ENCODE measurements around the gene CSTA. TPM values are rescaled to one million over a fixed set of nuclear protein-coding genes. Genes with fewer than 3 reads are reported as not detected.

Gene CSTA
- total and polyA plus RNA-seq, 2 experiments from 2014 or later = 0.28 TPM; not detected in 1

DNA sequence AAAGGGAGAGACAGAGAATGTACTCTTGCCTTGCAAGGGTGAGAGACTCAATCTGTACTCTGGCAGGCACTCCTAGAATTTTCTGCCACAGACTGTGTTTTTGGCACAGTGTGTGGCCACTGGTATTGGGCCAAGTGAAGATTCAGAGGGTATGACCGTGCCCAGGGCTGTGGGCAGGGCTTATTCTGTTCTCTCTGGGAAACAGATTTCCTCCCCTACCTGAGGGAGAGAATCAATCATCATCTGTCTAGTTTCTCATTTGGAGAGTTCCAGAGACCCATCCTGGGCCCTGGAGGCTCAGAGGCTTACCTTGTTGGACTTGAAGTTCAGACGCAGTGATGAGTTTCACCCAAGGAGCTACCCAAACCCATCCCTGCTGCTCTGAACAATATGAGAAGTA is 28.2 kb downstream of the CSTA start:
- no peak for DNase-seq (ENCODE audit: low spot score)
- Histone ChIP-seq H3K36me3 (replicated peaks; ENCODE audit: insufficient read depth, low read depth) (no peaks in the 10 kb centered on the region), H4K20me1 (ENCODE audit: insufficient read depth, poor library complexity, severe bottlenecking) (no peaks in the 10 kb centered on the region), H3K27me3 (no peaks in the 10 kb centered on the region), H3K4me2 (no peak overlapping the region), H3K4me1 (ENCODE audit: insufficient read depth) (no peaks in the 10 kb centered on the region), H3K9me3 (ENCODE audit: low read depth) (no peaks in the 10 kb centered on the region), H2AFZ (no peak overlapping the region), H3K4me3 (no peak overlapping the region), H3K27ac (no peak overlapping the region), H3K79me2 (no peaks in the 10 kb centered on the region), H3K9me2 (replicated peaks; ENCODE audit: insufficient read depth) (no peaks in the 10 kb centered on the region)
- WGBS (ENCODE audit: low lambda C conversion rate, missing lambda C conversion rate) = 67% methylated on average over 2 of the region's 2 CpGs
- TF ChIP-seq, protein P1, sequence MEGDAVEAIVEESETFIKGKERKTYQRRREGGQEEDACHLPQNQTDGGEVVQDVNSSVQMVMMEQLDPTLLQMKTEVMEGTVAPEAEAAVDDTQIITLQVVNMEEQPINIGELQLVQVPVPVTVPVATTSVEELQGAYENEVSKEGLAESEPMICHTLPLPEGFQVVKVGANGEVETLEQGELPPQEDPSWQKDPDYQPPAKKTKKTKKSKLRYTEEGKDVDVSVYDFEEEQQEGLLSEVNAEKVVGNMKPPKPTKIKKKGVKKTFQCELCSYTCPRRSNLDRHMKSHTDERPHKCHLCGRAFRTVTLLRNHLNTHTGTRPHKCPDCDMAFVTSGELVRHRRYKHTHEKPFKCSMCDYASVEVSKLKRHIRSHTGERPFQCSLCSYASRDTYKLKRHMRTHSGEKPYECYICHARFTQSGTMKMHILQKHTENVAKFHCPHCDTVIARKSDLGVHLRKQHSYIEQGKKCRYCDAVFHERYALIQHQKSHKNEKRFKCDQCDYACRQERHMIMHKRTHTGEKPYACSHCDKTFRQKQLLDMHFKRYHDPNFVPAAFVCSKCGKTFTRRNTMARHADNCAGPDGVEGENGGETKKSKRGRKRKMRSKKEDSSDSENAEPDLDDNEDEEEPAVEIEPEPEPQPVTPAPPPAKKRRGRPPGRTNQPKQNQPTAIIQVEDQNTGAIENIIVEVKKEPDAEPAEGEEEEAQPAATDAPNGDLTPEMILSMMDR (IDR thresholded peaks at IDR 0.05; ENCODE audit: poor library complexity) = no peak
- TF ChIP-seq EZH2phosphoT487 (IDR thresholded peaks at IDR 0.05; ENCODE audit: low read depth, severe bottlenecking, unreplicated experiment) (no peak), EZH2 (IDR thresholded peaks at IDR 0.05; ENCODE audit: borderline replicate concordance) (no peak)

DNA sequence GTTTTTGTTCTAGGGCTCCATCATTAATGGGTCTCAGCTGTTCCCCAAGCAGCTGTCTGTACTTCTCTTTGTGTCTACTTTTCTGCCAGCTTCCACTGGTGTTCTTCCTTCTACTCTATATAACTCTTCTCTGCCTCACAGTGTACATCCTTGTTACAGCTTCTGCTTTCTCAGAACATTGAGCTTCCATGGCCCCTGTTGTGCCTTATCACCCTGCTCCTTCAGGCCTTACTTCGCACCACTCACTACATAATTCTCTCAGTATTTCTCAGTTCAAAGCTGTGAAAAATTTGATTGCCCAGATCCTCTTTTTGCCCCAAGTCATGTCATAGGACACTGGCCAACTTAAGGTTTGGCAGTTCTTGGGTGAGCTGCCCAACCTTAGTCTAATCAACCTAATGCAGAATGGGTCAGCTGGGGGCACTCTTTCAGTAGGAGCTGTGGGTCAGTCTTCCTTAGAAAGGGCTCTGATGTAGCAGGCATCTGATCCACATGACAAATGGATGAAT is 28.9 kb downstream of the CSTA start:
- DNase-seq (ENCODE audit: low spot score) = no peak
- no peaks in the 10 kb centered on the region for H3K36me3 ChIP-seq (replicated peaks; ENCODE audit: insufficient read depth, low read depth)
- no peak overlapping the region for H3K27ac ChIP-seq
- no peak overlapping the region for H2AFZ ChIP-seq
- no peaks in the 10 kb centered on the region for H3K9me2 ChIP-seq (replicated peaks; ENCODE audit: insufficient read depth)
- H3K4me3 ChIP-seq = no peak overlapping the region
- 95% methylated on average over 1 of the region's 1 CpG for WGBS (ENCODE audit: low lambda C conversion rate, missing lambda C conversion rate)
- H3K4me1 ChIP-seq (ENCODE audit: insufficient read depth) = no peaks in the 10 kb centered on the region
- no peak for TF ChIP-seq EZH2phosphoT487 (IDR thresholded peaks at IDR 0.05; ENCODE audit: low read depth, severe bottlenecking, unreplicated experiment)
- TF ChIP-seq, protein P1 (IDR thresholded peaks at IDR 0.05; ENCODE audit: poor library complexity) = no peak
- TF ChIP-seq EZH2 (IDR thresholded peaks at IDR 0.05; ENCODE audit: borderline replicate concordance) = no peak
- H3K27me3 ChIP-seq = no peaks in the 10 kb centered on the region
- H3K79me2 ChIP-seq = no peaks in the 10 kb centered on the region
- H4K20me1 ChIP-seq (ENCODE audit: insufficient read depth, poor library complexity, severe bottlenecking) = no peaks in the 10 kb centered on the region
- no peaks in the 10 kb centered on the region for H3K9me3 ChIP-seq (ENCODE audit: low read depth)
- no peak overlapping the region for H3K4me2 ChIP-seq

DNA sequence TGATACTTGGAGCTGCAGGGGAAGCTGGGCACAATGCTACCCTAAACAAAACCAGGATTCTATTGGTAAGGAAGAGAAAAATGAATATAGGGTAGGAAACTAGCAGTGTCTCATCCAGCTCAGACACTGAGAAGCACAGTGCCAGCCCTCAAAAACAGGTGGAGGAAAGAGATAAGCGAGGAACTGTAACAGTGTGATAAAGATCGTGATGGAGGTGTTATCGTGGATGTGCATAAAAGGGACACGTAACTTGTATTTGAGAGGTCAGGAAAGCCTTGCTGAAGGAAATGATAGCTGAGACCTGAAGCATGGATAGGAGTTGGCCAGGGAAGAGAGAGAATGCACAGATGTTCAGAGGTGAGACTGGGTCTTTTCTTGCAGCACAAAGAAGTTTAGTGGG is 30.6 kb downstream of the CSTA start:
- H4K20me1 ChIP-seq (ENCODE audit: insufficient read depth, poor library complexity, severe bottlenecking) = no peaks in the 10 kb centered on the region
- H3K9me2 ChIP-seq (replicated peaks; ENCODE audit: insufficient read depth) = no peaks in the 10 kb centered on the region
- TF ChIP-seq EZH2 (IDR thresholded peaks at IDR 0.05; ENCODE audit: borderline replicate concordance) = no peak
- no peak for TF ChIP-seq EZH2phosphoT487 (IDR thresholded peaks at IDR 0.05; ENCODE audit: low read depth, severe bottlenecking, unreplicated experiment)
- TF ChIP-seq, protein P1 (IDR thresholded peaks at IDR 0.05; ENCODE audit: poor library complexity) = no peak
- no peak overlapping the region for H3K27ac ChIP-seq
- H3K9me3 ChIP-seq (ENCODE audit: low read depth) = no peaks in the 10 kb centered on the region
- DNase-seq (ENCODE audit: low spot score) = no peak
- H3K4me1 ChIP-seq (ENCODE audit: insufficient read depth) = no peaks in the 10 kb centered on the region
- 83% methylated on average over 4 of the region's 4 CpGs for whole genome bisulfite sequencing (ENCODE audit: low lambda C conversion rate, missing lambda C conversion rate)
- no peak overlapping the region for H3K4me2 ChIP-seq
- no peaks in the 10 kb centered on the region for H3K27me3 ChIP-seq
- no peaks in the 10 kb centered on the region for H3K79me2 ChIP-seq
- no peak overlapping the region for H2AFZ ChIP-seq
- no peak overlapping the region for H3K4me3 ChIP-seq
- no peaks in the 10 kb centered on the region for H3K36me3 ChIP-seq (replicated peaks; ENCODE audit: insufficient read depth, low read depth)

DNA sequence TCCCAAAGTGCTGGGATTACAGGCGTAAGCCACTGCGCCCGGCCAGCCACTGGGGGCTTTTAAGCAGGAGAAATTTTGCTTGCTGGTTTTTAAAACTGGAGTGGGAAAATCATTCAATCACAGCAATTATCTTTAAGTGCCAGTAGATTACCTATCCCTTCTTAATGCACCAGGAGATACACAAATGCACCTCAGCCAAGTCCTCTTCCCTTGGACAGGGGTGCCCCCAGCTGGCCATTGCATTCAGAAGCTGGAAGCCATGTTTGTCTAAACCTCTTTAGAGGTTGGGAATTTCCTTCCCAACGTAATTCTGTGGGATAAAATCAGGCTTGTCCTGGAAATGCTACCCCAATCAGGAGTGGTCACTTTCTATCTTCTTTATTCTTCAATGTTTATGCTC is 31.4 kb downstream of the CSTA start:
- peak; percentile 41 for DNase-seq (ENCODE audit: low spot score)
- Histone ChIP-seq H3K27ac (no peak overlapping the region), H2AFZ (no peak overlapping the region), H3K9me2 (replicated peaks; ENCODE audit: insufficient read depth) (no peaks in the 10 kb centered on the region), H3K36me3 (replicated peaks; ENCODE audit: insufficient read depth, low read depth) (no peaks in the 10 kb centered on the region), H3K27me3 (no peaks in the 10 kb centered on the region), H3K4me3 (no peak overlapping the region), H3K79me2 (no peaks in the 10 kb centered on the region), H3K4me1 (ENCODE audit: insufficient read depth) (peaks cover 3% of the 10 kb centered on the region), H3K4me2 (no peak overlapping the region), H3K9me3 (ENCODE audit: low read depth) (no peaks in the 10 kb centered on the region), H4K20me1 (ENCODE audit: insufficient read depth, poor library complexity, severe bottlenecking) (no peaks in the 10 kb centered on the region)
- WGBS (ENCODE audit: low lambda C conversion rate, missing lambda C conversion rate) = 73% methylated on average over 4 of the region's 4 CpGs
- TF ChIP-seq, protein P1 (IDR thresholded peaks at IDR 0.05; ENCODE audit: poor library complexity) = peak; percentile 47
- TF ChIP-seq EZH2phosphoT487 (IDR thresholded peaks at IDR 0.05; ENCODE audit: low read depth, severe bottlenecking, unreplicated experiment) = no peak
